GM12872 (cell line): Measurements from ENCODE around the gene SUSD6.

ENCODE experiments used
- CTCF ChIP-seq: IDR thresholded peaks from 3 replicates; pipeline ENCODE4 v1.5.1; 2011; ENCODE audit warnings: low read depth, mild to moderate bottlenecking, low read length, moderate library complexity; ENCODE audit not compliant: insufficient read depth

Gene SUSD6

GRCh38 chr14:69687606-69688298, 76.4 kb downstream of the SUSD6 start:
- TF ChIP-seq CTCF: no peak

GRCh38 chr14:69688299-69688649, 76.9 kb downstream of the SUSD6 start:
- no peak for TF ChIP-seq CTCF

- TF ChIP-seq CTCF: no peak
Observed at GRCh38 chr14:69690042-69690441, 78.6 kb downstream of the SUSD6 start.

- no peak for TF ChIP-seq CTCF
Observed at GRCh38 chr14:69692594-69692993, 81.2 kb downstream of the SUSD6 start.

- TF ChIP-seq CTCF: no peak
Observed at GRCh38 chr14:69693145-69693544, 81.7 kb downstream of the SUSD6 start.

- TF ChIP-seq CTCF: no peak
Observed at GRCh38 chr14:69693801-69694729, 82.7 kb downstream of the SUSD6 start.

GRCh38 chr14:69694730-69695281, 83.4 kb downstream of the SUSD6 start:
- no peak for TF ChIP-seq CTCF
